ENCODE results near the gene ARID1B. TPM values are rescaled to one million over a fixed set of nuclear protein-coding genes. Genes with fewer than 3 reads are reported as not detected.

Gene ARID1B
- total and polyA plus RNA-seq, 9 of the 15 experiments (the other 6 are each of a cell fraction or from before 2014, with no cell fraction given), result 12.5 to 50.5 (median 25.8) TPM

DNA sequence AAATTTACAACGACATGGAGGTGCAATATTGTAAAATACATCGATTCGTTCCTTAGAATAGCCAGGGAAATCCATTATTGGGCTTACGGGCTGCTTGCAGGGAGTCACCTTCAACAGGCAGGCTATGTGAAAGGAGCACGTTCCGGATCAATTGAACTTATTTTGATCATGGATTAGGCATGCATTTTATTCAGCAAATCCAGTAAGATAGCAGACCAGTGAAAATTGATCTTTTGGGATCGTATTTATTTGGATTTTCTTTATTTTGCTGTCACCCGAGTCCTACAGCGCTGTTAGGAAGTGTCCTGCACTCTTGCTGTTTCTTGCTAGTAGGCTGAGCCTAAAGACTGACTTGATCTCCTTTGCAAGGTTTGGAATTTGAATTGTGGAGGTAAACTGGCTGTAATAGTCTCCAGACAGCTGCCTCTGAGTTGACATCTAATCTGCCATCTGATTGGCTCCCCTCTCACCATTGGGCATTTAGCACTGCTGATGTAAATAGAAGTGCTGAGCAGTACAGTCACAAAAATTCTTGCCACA is 3.0 kb downstream of the ARID1B start (continued):
- TF ChIP-seq, protein P1, sequence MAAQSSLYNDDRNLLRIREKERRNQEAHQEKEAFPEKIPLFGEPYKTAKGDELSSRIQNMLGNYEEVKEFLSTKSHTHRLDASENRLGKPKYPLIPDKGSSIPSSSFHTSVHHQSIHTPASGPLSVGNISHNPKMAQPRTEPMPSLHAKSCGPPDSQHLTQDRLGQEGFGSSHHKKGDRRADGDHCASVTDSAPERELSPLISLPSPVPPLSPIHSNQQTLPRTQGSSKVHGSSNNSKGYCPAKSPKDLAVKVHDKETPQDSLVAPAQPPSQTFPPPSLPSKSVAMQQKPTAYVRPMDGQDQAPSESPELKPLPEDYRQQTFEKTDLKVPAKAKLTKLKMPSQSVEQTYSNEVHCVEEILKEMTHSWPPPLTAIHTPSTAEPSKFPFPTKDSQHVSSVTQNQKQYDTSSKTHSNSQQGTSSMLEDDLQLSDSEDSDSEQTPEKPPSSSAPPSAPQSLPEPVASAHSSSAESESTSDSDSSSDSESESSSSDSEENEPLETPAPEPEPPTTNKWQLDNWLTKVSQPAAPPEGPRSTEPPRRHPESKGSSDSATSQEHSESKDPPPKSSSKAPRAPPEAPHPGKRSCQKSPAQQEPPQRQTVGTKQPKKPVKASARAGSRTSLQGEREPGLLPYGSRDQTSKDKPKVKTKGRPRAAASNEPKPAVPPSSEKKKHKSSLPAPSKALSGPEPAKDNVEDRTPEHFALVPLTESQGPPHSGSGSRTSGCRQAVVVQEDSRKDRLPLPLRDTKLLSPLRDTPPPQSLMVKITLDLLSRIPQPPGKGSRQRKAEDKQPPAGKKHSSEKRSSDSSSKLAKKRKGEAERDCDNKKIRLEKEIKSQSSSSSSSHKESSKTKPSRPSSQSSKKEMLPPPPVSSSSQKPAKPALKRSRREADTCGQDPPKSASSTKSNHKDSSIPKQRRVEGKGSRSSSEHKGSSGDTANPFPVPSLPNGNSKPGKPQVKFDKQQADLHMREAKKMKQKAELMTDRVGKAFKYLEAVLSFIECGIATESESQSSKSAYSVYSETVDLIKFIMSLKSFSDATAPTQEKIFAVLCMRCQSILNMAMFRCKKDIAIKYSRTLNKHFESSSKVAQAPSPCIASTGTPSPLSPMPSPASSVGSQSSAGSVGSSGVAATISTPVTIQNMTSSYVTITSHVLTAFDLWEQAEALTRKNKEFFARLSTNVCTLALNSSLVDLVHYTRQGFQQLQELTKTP (IDR thresholded peaks at IDR 0.05; ENCODE audit: low read depth in 1 of 2, partially characterized antibody in 2 of 2), result peak in 1 of 2 experiments; percentile 41
- TF ChIP-seq, protein P2, sequence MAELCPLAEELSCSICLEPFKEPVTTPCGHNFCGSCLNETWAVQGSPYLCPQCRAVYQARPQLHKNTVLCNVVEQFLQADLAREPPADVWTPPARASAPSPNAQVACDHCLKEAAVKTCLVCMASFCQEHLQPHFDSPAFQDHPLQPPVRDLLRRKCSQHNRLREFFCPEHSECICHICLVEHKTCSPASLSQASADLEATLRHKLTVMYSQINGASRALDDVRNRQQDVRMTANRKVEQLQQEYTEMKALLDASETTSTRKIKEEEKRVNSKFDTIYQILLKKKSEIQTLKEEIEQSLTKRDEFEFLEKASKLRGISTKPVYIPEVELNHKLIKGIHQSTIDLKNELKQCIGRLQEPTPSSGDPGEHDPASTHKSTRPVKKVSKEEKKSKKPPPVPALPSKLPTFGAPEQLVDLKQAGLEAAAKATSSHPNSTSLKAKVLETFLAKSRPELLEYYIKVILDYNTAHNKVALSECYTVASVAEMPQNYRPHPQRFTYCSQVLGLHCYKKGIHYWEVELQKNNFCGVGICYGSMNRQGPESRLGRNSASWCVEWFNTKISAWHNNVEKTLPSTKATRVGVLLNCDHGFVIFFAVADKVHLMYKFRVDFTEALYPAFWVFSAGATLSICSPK (IDR thresholded peaks at IDR 0.05; ENCODE audit: borderline replicate concordance), result no peak
- no peak for TF ChIP-seq ZNF217 (CRISPR knock-in tag; IDR thresholded peaks at IDR 0.05)
- peak in 1 of 3 experiments; percentile 18 for TF ChIP-seq YY1 (IDR thresholded peaks at IDR 0.05; ENCODE audit: borderline replicate concordance in 1 of 3, control insufficient read depth in 1 of 3, extremely low read depth in 1 of 3, insufficient read depth in 3 of 3, insufficient read length in 1 of 3, insufficient replicate concordance in 2 of 3, low read depth in 1 of 3, low read length in 2 of 3)
- TF ChIP-seq RCOR1 (IDR thresholded peaks at IDR 0.05; ENCODE audit: borderline replicate concordance in 1 of 2, low read depth in 2 of 2, low read length in 2 of 2), result peak in 1 of 2 experiments; percentile 72; a peak in 1 of 4 replicates
- 0 out of 2 replicates have a peak, but pooled peaks have one; percentile 14 for TF ChIP-seq HDAC2 (IDR thresholded peaks at IDR 0.05)
- peak; percentile 19; the same call in 1 of the 2 replicates for TF ChIP-seq ARID1B (IDR thresholded peaks at IDR 0.05)
- TF ChIP-seq, protein P3, sequence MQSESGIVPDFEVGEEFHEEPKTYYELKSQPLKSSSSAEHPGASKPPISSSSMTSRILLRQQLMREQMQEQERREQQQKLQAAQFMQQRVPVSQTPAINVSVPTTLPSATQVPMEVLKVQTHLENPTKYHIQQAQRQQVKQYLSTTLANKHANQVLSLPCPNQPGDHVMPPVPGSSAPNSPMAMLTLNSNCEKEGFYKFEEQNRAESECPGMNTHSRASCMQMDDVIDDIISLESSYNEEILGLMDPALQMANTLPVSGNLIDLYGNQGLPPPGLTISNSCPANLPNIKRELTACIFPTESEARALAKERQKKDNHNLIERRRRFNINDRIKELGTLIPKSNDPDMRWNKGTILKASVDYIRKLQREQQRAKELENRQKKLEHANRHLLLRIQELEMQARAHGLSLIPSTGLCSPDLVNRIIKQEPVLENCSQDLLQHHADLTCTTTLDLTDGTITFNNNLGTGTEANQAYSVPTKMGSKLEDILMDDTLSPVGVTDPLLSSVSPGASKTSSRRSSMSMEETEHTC (IDR thresholded peaks at IDR 0.05), result no peak
- no peak for TF ChIP-seq BACH1 (tag; IDR thresholded peaks at IDR 0.05)
- TF ChIP-seq FOXM1 (IDR thresholded peaks at IDR 0.05; ENCODE audit: low read depth), result peak; percentile 71; the same call in 1 of the 2 replicates
- TF ChIP-seq FOXM1 (CRISPR knock-in tag; IDR thresholded peaks at IDR 0.05; ENCODE audit: low read depth), result no peak
- TF ChIP-seq EWSR1 (IDR thresholded peaks at IDR 0.05; ENCODE audit: borderline replicate concordance, low read depth, partially characterized antibody), result no peak
- TF ChIP-seq POLR2B (IDR thresholded peaks at IDR 0.05; ENCODE audit: low read depth, partially characterized antibody), result peak; percentile 64
- TF ChIP-seq FOXA3 (CRISPR knock-in tag; conservative IDR thresholded peaks at IDR 0.05 in 1 of 2, IDR thresholded peaks at IDR 0.05 in 1 of 2), result 0 out of 4 replicates have a peak, but pooled peaks of 1 of the 2 experiments have one; percentile 15
- no peak for TF ChIP-seq ZNF165 (CRISPR knock-in tag; IDR thresholded peaks at IDR 0.05; ENCODE audit: borderline replicate concordance)
- TF ChIP-seq, protein P4, sequence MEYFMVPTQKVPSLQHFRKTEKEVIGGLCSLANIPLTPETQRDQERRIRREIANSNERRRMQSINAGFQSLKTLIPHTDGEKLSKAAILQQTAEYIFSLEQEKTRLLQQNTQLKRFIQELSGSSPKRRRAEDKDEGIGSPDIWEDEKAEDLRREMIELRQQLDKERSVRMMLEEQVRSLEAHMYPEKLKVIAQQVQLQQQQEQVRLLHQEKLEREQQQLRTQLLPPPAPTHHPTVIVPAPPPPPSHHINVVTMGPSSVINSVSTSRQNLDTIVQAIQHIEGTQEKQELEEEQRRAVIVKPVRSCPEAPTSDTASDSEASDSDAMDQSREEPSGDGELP (CRISPR knock-in tag; IDR thresholded peaks at IDR 0.05; ENCODE audit: borderline replicate concordance), result peak; percentile 40; the same call in 1 of the 2 replicates
- no peak for TF ChIP-seq POLR3G (IDR thresholded peaks at IDR 0.05; ENCODE audit: extremely low read depth, insufficient read length, insufficient replicate concordance)
